Measurements from ENCODE around the gene ZC3HAV1. TPM values are rescaled to one million over a fixed set of nuclear protein-coding genes. Genes with fewer than 3 reads are reported as not detected.
"Not testable (repeated sequence)": the region's sequence is repeated elsewhere in the genome, so short reads cannot be mapped to it uniquely, and the experiment has no call there.

ZC3HAV1 gene
- total RNA-seq, 1 donor: 122 TPM

DNA sequence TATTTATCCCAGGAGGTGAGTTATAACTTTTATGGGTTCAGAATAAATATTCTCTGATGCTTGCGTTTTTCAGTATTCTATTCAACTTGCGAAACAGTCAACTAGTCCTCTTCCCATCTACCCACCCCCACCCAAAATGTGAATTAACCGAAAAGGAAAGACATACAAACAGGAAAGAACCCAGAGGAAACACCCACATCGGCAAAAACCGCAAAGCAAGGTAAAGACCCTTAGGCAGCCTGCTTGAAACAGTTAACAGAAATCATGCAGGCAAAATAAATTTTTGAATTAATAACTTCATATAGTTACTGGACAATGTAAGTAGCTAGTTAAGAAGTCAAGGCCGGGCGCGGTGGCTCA lies 5.4 kb downstream of the ZC3HAV1 start:
- peak overlapping the region; percentile 59 for H3K4me3 ChIP-seq (ENCODE audit: low read length)
- H3K4me1 ChIP-seq (ENCODE audit: insufficient read depth, low read length): peaks cover 56% of the 10 kb centered on the region
- H3K9me3 ChIP-seq (ENCODE audit: low read depth, low read length): no peaks in the 10 kb centered on the region
- H3K27me3 ChIP-seq (ENCODE audit: insufficient read depth, low read length): no peaks in the 10 kb centered on the region

DNA sequence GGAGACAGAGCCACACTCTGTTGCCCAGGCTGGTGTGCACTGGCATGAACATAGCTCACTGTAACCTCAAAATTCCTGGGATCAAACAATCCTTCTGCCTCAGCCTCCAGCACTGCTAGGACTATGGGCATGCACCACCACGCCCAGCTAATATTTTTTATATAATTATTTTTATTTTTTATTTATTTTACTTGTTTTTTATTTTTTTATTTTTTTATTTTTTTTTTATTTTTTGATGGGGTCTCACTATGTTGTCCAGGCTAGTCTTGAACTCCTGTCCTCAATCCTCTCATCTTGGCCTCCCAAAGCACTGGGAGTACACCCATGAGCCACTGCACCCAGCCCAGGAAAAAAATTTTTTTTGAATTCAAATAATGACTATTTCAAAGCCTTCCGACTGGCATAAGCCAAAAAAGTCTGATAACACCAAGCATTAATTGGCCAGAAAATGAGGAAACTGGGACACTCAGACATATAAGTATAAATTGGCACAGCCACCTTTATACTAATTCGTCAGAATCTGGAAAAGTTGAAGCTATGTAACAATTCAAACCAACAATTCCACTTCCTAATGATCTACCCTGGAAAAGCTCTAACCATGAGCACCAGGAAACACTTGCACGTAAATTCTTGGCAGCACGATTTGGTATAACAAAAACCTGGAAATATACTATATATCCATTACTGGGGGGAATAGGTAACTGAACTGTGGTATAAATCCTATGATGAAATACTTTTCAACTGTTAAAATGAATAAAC lies 6.3 kb downstream of the ZC3HAV1 start:
- Histone ChIP-seq H3K4me3 (ENCODE audit: low read length) (peak overlapping the region; percentile 24), H3K27me3 (ENCODE audit: insufficient read depth, low read length) (no peaks in the 10 kb centered on the region), H3K4me1 (ENCODE audit: insufficient read depth, low read length) (peaks cover 61% of the 10 kb centered on the region), H3K9me3 (ENCODE audit: low read depth, low read length) (no peaks in the 10 kb centered on the region)

DNA sequence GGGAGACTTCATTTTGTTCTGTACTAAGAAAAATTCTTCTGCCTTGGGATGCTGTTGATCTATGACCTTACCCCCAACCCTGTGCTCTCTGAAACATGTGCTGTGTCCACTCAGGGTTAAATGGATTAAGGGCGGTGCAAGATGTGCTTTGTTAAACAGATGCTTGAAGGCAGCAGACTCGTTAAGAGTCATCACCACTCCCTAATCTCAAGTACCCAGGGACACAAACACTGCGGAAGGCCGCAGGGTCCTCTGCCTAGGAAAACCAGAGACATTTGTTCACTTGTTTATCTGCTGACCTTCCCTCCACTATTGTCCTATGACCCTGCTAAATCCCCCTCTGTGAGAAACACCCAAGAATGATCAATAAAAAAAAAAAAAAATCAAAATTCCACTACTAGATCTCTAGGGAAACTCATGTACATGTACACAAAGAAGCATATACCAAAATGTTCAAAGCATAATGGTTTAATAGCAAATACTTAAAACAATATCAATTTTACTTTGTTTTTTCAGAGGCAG lies 7.8 kb downstream of the ZC3HAV1 start:
- H3K27me3 ChIP-seq (ENCODE audit: insufficient read depth, low read length); H3K4me3 ChIP-seq (ENCODE audit: low read length); H3K9me3 ChIP-seq (ENCODE audit: low read depth, low read length): not testable (repeated sequence)
- H3K4me1 ChIP-seq (ENCODE audit: insufficient read depth, low read length): peaks cover 68% of the 10 kb centered on the region

DNA sequence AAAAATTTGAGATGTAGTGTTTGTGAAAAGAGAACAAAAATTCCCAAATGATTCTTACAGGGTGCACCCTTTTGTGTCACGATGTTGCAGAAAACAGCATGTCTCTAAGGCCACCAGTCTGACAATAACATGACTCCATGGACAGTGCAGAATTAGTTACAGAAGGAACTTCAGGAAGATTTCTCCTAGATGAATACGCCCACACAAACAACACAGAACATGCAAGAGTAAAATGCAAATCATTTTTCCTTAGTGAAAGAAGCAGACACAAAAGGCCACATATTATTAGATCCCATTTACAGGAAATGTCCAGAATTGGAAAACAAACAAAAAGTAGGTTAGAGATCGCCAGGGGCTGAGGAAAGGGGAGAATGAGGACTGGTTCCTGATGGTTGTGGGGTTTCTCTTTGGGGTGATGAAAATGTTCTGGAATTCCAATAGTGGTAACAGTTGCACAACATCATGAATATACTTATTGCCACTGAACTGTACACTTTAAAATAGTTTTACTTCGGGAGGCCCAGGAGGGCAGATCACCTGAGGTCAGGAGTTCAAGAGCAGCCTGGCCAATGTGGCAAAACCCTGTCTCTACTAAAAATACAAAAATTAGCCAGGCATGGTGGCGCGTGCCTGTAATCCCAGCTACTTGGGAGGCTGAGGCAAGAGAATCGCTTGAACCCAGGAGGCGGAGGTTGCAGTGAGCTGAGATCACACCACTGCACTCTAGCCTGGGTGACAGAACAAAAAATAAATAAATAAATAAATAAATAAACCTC lies 10.2 kb downstream of the ZC3HAV1 start:
- Histone ChIP-seq H3K27me3 (ENCODE audit: insufficient read depth, low read length) (no peaks in the 10 kb centered on the region), H3K4me1 (ENCODE audit: insufficient read depth, low read length) (peaks cover 74% of the 10 kb centered on the region), H3K4me3 (ENCODE audit: low read length) (no peak overlapping the region), H3K9me3 (ENCODE audit: low read depth, low read length) (no peaks in the 10 kb centered on the region)

DNA sequence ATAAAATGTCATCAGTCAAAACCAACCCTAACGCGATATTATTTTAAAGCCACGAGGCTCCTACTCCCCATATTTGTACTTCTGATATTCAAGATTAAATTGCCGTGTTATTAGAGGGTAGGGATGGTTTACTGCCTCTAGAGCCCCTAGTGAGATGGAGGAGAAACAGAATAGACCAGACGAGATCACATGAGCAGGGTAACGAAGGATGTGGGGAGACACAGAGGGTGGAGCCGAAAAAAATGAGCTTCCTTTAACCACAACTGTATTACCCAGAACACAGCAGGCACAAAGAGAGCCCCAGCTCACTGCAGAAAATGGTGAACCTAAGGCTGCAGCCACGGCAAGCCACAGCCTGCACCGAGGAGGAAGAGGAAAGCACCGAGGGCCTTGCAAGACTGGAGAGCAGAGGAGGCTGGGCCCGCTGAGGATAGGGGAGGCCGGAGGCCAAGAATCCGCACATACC lies 14.3 kb downstream of the ZC3HAV1 start:
- H3K9me3 ChIP-seq (ENCODE audit: low read depth, low read length): no peaks in the 10 kb centered on the region
- H3K27me3 ChIP-seq (ENCODE audit: insufficient read depth, low read length): no peaks in the 10 kb centered on the region
- peaks cover 85% of the 10 kb centered on the region for H3K4me1 ChIP-seq (ENCODE audit: insufficient read depth, low read length)
- H3K4me3 ChIP-seq (ENCODE audit: low read length): peak overlapping the region; percentile 4

DNA sequence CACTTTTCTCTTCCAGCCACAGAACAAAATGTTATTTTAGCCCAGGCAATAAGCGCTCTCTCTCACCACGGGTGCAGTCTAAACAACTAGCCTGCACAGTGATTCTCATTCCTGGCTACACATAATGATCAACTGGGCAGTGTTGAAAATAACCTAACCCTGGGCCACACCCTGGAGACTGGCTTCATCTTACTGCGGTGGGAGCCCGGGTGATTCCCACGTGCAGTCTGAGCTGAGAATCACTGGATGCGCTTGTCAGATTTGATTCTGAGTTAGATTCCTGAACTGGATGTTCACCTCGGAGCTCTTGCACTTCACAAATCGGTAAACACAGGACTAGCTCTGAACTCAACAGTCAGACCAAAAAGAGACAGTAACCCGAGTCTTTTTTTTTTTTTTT lies 14.9 kb downstream of the ZC3HAV1 start:
- no peaks in the 10 kb centered on the region for H3K27me3 ChIP-seq (ENCODE audit: insufficient read depth, low read length)
- H3K4me3 ChIP-seq (ENCODE audit: low read length): peak overlapping the region; percentile 28
- no peaks in the 10 kb centered on the region for H3K9me3 ChIP-seq (ENCODE audit: low read depth, low read length)
- peaks cover 82% of the 10 kb centered on the region for H3K4me1 ChIP-seq (ENCODE audit: insufficient read depth, low read length)

DNA sequence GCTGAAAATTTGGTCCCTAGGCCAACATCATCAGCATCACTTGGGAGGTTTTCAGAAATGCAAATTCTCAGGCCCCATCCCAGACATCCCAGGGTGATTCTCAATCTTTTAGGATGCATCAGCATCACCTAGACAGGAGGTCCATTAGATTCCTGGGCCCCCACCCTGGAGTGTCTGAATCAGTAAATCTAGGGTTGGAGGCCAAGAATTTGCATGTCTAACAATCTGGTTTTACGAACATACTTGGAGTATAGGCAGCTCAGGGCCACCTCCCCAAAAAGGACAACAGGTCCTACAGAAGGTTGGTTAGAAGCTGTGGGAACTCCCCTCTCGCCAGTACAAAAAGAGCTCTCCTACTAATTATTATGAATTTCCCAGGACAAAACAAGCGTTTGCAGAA lies 15.5 kb downstream of the ZC3HAV1 start:
- Histone ChIP-seq H3K9me3 (ENCODE audit: low read depth, low read length) (no peaks in the 10 kb centered on the region), H3K4me1 (ENCODE audit: insufficient read depth, low read length) (peaks cover 79% of the 10 kb centered on the region), H3K27me3 (ENCODE audit: insufficient read depth, low read length) (no peaks in the 10 kb centered on the region), H3K4me3 (ENCODE audit: low read length) (peak overlapping the region; percentile 28)

DNA sequence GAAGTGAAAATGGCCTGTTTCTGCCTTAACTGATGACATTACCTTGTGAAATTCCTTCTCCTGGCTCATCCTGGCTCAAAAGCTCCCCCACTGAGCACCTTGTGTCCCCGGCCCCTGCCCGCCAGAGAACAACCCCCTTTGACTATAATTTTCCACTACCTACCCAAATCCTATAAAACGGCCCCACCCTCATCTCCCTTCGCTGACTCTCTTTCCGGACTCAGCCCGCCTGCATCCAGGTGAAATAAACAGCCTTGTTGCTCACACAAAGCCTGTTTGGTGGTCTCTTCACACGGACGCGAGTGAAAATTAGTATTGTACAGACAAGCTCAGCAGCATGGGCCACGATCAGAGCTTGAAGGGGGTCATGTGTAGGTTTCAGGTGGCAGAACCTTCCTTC lies 16.0 kb downstream of the ZC3HAV1 start:
- not testable (repeated sequence) for H3K4me3 ChIP-seq (ENCODE audit: low read length); H3K9me3 ChIP-seq (ENCODE audit: low read depth, low read length); H3K27me3 ChIP-seq (ENCODE audit: insufficient read depth, low read length)
- peaks cover 81% of the 10 kb centered on the region for H3K4me1 ChIP-seq (ENCODE audit: insufficient read depth, low read length)

DNA sequence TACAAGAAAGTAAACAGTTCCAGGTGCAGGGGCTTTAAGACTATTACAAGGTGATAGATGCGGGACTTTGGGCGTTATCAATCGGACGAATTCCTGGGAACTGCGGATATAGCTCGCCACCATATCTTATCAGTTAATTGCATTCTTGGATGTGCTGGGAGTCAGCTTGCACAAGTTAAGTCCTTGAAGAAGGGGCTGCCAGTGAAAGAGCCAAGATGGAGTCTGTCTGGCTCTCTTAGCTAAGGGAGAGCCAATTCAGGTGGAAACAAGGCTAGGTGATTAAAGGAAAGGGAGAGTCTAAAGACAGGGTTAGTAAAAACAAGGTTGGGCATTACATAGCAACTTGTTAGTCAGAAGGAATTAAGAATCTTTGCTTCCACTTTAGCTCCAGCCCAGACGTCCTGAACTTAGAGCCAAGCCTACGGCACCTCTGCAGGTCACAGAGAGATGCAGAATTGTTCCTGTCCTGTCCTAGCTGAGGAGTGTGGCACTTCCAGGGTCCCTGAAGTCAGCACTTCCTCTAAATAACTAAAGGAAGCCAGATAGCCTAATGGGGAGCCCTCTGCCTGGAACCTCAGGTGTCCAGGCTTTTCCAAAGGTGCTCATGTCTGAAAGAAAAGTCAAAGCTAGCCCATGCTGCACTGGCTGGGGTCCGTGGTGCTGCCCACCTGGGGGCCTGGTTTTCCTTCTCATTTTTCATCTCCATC lies 17.3 kb downstream of the ZC3HAV1 start:
- H3K9me3 ChIP-seq (ENCODE audit: low read depth, low read length): peaks cover under 1% of the 10 kb centered on the region
- H3K4me1 ChIP-seq (ENCODE audit: insufficient read depth, low read length): peaks cover 82% of the 10 kb centered on the region
- no peak overlapping the region for H3K4me3 ChIP-seq (ENCODE audit: low read length)
- no peaks in the 10 kb centered on the region for H3K27me3 ChIP-seq (ENCODE audit: insufficient read depth, low read length)

DNA sequence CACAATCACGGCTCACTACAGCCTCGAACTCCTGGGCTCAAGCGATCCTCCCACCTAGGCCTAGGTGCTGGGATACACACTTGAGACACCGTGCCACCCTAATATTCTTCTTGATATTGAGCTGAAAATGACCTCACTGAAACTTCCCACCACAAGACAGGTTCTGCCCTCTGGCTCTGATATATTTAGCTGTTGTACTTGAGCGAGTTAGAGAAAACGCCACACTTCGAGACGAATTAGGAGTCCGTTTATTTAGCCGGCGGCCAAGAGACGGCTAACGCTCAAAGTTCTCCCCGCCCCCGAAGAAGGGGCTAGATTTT lies 17.9 kb downstream of the ZC3HAV1 start:
- H3K4me1 ChIP-seq (ENCODE audit: insufficient read depth, low read length): peaks cover 82% of the 10 kb centered on the region
- H3K4me3 ChIP-seq (ENCODE audit: low read length): no peak overlapping the region
- H3K27me3 ChIP-seq (ENCODE audit: insufficient read depth, low read length): no peaks in the 10 kb centered on the region

DNA sequence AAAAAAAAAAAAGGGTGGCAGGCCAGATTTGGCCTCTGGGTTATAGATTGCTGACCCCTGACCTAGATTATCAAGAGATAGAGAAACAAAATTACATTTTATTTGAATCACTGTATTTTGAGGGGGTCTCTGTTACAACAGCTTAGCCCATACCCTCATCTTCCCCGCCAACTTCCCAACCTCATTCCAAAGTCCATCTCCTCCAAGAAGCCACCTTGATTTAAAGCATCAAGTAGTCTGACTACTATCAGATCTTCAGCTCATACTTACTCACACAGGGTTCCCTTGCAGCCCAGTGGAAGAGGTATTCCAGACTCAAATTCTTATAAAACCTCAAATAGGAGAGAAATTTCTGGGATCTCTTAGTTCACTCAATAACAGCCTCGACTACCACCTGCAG lies 20.4 kb downstream of the ZC3HAV1 start:
- H3K27me3 ChIP-seq (ENCODE audit: insufficient read depth, low read length): no peaks in the 10 kb centered on the region
- peaks cover 8% of the 10 kb centered on the region for H3K9me3 ChIP-seq (ENCODE audit: low read depth, low read length)
- peaks cover 78% of the 10 kb centered on the region for H3K4me1 ChIP-seq (ENCODE audit: insufficient read depth, low read length)
- H3K4me3 ChIP-seq (ENCODE audit: low read length): no peak overlapping the region

More for the DNA sequence above, 17.9 kb downstream of the ZC3HAV1 start:
- H3K9me3 ChIP-seq (ENCODE audit: low read depth, low read length): peaks cover 7% of the 10 kb centered on the region

DNA sequence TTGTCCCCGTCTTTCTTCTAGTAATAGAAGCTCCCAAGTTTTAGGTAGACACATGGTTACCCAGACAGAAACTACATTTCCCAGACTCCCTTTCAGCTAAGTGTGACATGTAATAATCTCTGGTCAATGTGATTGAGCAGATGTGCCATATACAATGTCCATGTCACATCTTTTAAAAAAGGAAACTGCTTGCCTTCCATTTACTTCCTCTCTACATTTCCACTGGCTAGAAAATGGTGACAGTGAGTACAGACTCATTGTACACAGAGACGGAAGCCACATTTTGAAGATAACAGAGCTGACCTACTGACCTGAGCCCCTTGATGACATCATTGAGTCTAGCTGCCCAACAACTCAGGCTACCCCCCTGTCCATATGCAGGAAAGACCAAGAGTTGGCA lies 21.3 kb downstream of the ZC3HAV1 start:
- Histone ChIP-seq H3K4me1 (ENCODE audit: insufficient read depth, low read length) (peaks cover 71% of the 10 kb centered on the region), H3K27me3 (ENCODE audit: insufficient read depth, low read length) (no peaks in the 10 kb centered on the region), H3K4me3 (ENCODE audit: low read length) (no peak overlapping the region), H3K9me3 (ENCODE audit: low read depth, low read length) (peaks cover 8% of the 10 kb centered on the region)

DNA sequence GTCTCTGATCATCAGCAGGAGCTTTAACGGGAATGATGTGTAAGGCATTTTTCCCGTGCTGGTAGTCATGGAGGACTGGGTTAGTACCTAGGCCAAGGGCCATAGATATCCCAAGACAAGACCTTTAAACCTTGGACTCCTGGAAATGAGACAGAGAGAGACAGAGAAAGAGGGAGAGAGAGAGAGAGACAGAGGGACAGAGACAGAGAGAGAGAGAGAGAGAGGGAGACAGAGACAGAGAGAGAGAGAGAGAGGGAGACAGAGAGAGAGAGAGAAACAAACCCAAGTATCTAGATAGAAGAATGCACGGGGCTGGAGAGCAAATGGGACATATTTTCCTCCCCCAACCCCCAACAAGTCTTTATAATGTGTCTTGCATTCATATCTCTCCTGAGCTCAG lies 22.3 kb downstream of the ZC3HAV1 start:
- Histone ChIP-seq H3K27me3 (ENCODE audit: insufficient read depth, low read length) (no peaks in the 10 kb centered on the region), H3K9me3 (ENCODE audit: low read depth, low read length) (peaks cover 8% of the 10 kb centered on the region), H3K4me3 (ENCODE audit: low read length) (no peak overlapping the region), H3K4me1 (ENCODE audit: insufficient read depth, low read length) (peaks cover 60% of the 10 kb centered on the region)

DNA sequence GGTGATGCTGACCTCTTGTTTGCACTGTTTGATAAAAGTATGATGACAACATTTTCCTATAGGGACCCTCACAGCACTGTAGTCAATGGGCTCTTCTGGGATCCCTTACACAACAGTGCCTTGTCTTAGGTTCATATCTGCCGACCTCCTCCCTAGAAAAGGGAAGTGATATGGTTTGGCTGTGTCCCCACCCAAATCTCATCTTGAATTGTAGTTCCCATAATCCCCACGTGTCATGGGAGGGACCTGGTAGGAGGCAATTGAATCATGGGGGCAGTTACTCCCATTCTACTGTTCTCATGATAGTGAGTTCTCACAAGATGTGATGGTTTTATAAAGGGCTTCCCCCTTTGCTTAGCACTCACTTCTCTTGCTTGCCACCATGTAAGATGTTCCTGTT lies 23.1 kb downstream of the ZC3HAV1 start:
- H3K4me1 ChIP-seq (ENCODE audit: insufficient read depth, low read length): peaks cover 53% of the 10 kb centered on the region
- no peak overlapping the region for H3K4me3 ChIP-seq (ENCODE audit: low read length)
- H3K9me3 ChIP-seq (ENCODE audit: low read depth, low read length): peaks cover 8% of the 10 kb centered on the region

DNA sequence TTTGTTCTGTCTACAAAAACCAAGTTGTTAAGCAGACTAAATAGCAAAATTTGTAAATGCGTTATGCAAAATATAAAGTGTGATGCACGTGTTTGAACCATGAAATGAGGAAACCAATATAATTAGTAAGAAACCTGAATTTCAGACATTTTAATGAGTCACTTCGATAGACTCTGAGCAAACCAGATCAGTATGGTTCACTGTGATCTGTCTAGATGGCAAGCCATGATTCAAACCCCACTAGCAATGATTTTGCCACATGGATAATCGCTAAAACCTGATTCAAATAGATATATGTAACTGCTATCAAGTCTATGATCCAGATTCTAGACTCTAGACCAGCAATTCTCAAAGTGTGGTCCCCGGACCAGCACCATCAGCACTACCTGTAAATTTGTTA lies 24.8 kb downstream of the ZC3HAV1 start:
- no peaks in the 10 kb centered on the region for H3K27me3 ChIP-seq (ENCODE audit: insufficient read depth, low read length)
- H3K4me3 ChIP-seq (ENCODE audit: low read length): no peak overlapping the region
- H3K9me3 ChIP-seq (ENCODE audit: low read depth, low read length): peaks cover 8% of the 10 kb centered on the region
- peaks cover 54% of the 10 kb centered on the region for H3K4me1 ChIP-seq (ENCODE audit: insufficient read depth, low read length)

More for the DNA sequence above, 23.1 kb downstream of the ZC3HAV1 start:
- no peaks in the 10 kb centered on the region for H3K27me3 ChIP-seq (ENCODE audit: insufficient read depth, low read length)

Data from mononuclear cell (primary cell).